C4-2B (cell line): ENCODE measurements around the gene PDLIM1.
"Not testable (repeated sequence)": the region's sequence is repeated elsewhere in the genome, so short reads cannot be mapped to it uniquely, and the experiment has no call there.

Experiments used
- H3K27ac ChIP-seq: fragments of 450-650 bp; 2 replicates; pipeline ENCODE4 v1.5.1; 2017
- CTCF ChIP-seq: fragments of 450-650 bp; conservative IDR thresholded peaks from 2 replicates; pipeline ENCODE4 v1.5.1; 2017; ENCODE audit warnings: mild to moderate bottlenecking
- ZFX ChIP-seq: fragments of 450-650 bp; IDR thresholded peaks from 2 replicates; pipeline ENCODE4 v1.6.1; 2017

PDLIM1 gene

GRCh38 chr10:95229724-95230627 is 60.8 kb downstream of the PDLIM1 start:
- no peak overlapping the region for H3K27ac ChIP-seq
- no peak for TF ChIP-seq ZFX
- no peak for TF ChIP-seq CTCF

GRCh38 chr10:95228934-95229723 is 61.7 kb downstream of the PDLIM1 start:
- not testable (repeated sequence) for H3K27ac ChIP-seq

- H3K27ac ChIP-seq: no peak overlapping the region
- TF ChIP-seq CTCF (peak; percentile 15; the same call in 1 of the 2 replicates), ZFX (no peak)
These were observed 65.7 kb downstream of the PDLIM1 start for GRCh38 chr10:95225136-95225535.

- H3K27ac ChIP-seq: no peak overlapping the region
- no peak for TF ChIP-seq CTCF
- no peak for TF ChIP-seq ZFX
These were observed 69.7 kb downstream of the PDLIM1 start for GRCh38 chr10:95221124-95221523.

- TF ChIP-seq ZFX (no peak), CTCF (no peak)
- no peak overlapping the region for H3K27ac ChIP-seq
These were observed 70.3 kb downstream of the PDLIM1 start for GRCh38 chr10:95220539-95220938.

GRCh38 chr10:95217476-95217875 is 73.3 kb downstream of the PDLIM1 start:
- TF ChIP-seq ZFX (no peak), CTCF (no peak)
- H3K27ac ChIP-seq: no peak overlapping the region

GRCh38 chr10:95214793-95215192 is 76.0 kb downstream of the PDLIM1 start:
- no peak for TF ChIP-seq CTCF
- no peak for TF ChIP-seq ZFX
- H3K27ac ChIP-seq: no peak overlapping the region
